Type B pancreatic cell (in vitro differentiated cells): ENCODE results near the gene UBE2Q2. TPM values are rescaled to one million over a fixed set of nuclear protein-coding genes. Genes with fewer than 3 reads are reported as not detected.

Experiments
- DNase-seq: peaks from one replicate; pipeline ENCODE4 v3.0.0; 2021; ENCODE audit warnings: mixed read lengths; ENCODE audit not compliant: unreplicated experiment; ENCODE audit errors: extremely low spot score
- H3K27ac Mint-ChIP-seq: 2 replicates; pipeline ENCODE4 v1.8.0; 2021; ENCODE audit warnings: mild to moderate bottlenecking, mixed read lengths
- H3K27me3 Mint-ChIP-seq: 2 replicates; pipeline ENCODE4 v1.8.0; 2021; ENCODE audit warnings: mixed read lengths
- H3K36me3 Mint-ChIP-seq: 2 replicates; pipeline ENCODE4 v1.8.0; 2021; ENCODE audit warnings: mixed read lengths
- H3K4me1 Mint-ChIP-seq: one replicate; pipeline ENCODE4 v1.8.0; 2021; ENCODE audit warnings: mixed read lengths; ENCODE audit not compliant: unreplicated experiment
- H3K4me3 Mint-ChIP-seq: 2 replicates; pipeline ENCODE4 v1.8.0; 2021; ENCODE audit warnings: mild to moderate bottlenecking, mixed read lengths
- H3K9me3 Mint-ChIP-seq: 2 replicates; pipeline ENCODE4 v1.8.0; 2021; ENCODE audit warnings: mixed read lengths
- CTCF ChIP-seq: fragments of 200-600 bp; sonication (generic); conservative IDR thresholded peaks from 2 replicates; pipeline ENCODE4 v1.5.0; 2021; ENCODE audit warnings: antibody characterized with exemption, mild to moderate bottlenecking
- total RNA-seq: library from RNA; stranded (reverse); gene quantifications from 2 replicates; pipeline ENCODE4 v1.2.1, GENCODE V29; 2021; ENCODE audit warnings: low replicate concordance

UBE2Q2 gene
- total RNA-seq, 1 donor from 2014 or later: 31.3 TPM

DNA sequence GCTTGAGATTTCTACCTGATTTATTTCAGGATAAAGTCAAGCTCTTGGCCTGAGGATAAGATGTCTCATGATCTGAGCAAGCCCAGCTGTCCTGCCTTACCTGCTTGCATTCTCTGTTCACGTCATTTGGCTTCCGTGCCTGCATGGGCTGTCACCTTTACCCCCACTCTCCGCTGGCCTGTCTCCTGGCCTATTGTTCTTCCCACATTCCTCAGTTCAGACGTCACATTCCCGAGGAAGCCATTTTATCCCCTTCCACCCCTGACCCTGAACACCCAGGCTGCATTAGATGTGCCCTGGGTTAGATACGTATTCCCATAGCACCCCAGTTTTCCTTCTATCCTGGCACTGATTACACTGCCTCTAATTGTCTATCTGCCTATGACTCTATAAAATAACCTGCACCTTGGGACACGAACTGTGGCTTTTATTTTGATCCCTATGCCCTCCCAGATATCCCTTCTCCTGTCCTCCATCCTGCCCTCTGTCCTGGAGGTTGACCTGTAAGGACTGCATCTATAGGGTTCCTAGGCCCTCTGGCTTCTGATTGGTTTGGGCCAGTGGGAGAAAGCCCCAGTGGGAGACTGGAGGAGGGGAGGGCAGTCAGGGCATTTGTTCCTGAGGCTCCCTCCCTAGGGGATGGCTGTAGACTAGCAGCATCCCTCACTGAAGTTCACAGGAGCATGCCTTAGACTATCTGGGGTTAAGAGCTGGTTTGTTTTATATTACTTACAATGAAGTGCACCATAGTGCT is 19.2 kb upstream of the UBE2Q2 start:
- no peak overlapping the region for H3K4me3 Mint-ChIP-seq
- no peak for TF ChIP-seq CTCF
- no peaks in the 10 kb centered on the region for H3K27me3 Mint-ChIP-seq
- no peaks in the 10 kb centered on the region for H3K9me3 Mint-ChIP-seq
- peaks cover 33% of the 10 kb centered on the region for H3K4me1 Mint-ChIP-seq
- no peak for DNase-seq
- H3K36me3 Mint-ChIP-seq: no peaks in the 10 kb centered on the region
- peak overlapping the region; percentile 70 for H3K27ac Mint-ChIP-seq

DNA sequence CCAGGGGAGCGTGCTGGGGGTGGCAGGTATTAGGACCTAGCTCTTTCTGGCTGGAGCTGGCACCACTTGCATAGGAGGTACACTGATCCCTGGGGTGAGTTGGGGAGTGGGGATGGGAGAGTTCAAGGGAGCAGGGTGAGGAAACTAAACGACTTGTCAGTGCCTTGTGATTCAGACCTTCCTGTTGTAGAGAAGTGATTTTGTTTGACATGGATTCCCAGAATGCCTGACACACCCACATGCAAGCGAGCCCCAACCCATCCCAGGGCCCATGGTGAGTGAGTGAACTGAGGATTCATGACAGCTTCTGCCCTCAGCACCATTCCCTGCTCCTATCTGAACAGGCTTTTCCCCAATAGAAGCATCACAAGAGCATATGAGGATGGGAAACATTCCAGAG is 15.6 kb upstream of the UBE2Q2 start:
- TF ChIP-seq CTCF: no peak
- Mint-ChIP-seq H3K4me1 (peaks cover 45% of the 10 kb centered on the region), H3K4me3 (no peak overlapping the region), H3K27me3 (no peaks in the 10 kb centered on the region), H3K36me3 (no peaks in the 10 kb centered on the region), H3K9me3 (no peaks in the 10 kb centered on the region), H3K27ac (peak overlapping the region; percentile 54)
- DNase-seq: no peak

- Mint-ChIP-seq H3K27ac (no peak overlapping the region), H3K9me3 (no peaks in the 10 kb centered on the region), H3K4me3 (no peak overlapping the region), H3K27me3 (no peaks in the 10 kb centered on the region), H3K4me1 (peaks cover 40% of the 10 kb centered on the region), H3K36me3 (no peaks in the 10 kb centered on the region)
- no peak for DNase-seq
- TF ChIP-seq CTCF: no peak
These were observed 14.8 kb upstream of the UBE2Q2 start for GRCh38 chr15:75828429-75828828.

DNA sequence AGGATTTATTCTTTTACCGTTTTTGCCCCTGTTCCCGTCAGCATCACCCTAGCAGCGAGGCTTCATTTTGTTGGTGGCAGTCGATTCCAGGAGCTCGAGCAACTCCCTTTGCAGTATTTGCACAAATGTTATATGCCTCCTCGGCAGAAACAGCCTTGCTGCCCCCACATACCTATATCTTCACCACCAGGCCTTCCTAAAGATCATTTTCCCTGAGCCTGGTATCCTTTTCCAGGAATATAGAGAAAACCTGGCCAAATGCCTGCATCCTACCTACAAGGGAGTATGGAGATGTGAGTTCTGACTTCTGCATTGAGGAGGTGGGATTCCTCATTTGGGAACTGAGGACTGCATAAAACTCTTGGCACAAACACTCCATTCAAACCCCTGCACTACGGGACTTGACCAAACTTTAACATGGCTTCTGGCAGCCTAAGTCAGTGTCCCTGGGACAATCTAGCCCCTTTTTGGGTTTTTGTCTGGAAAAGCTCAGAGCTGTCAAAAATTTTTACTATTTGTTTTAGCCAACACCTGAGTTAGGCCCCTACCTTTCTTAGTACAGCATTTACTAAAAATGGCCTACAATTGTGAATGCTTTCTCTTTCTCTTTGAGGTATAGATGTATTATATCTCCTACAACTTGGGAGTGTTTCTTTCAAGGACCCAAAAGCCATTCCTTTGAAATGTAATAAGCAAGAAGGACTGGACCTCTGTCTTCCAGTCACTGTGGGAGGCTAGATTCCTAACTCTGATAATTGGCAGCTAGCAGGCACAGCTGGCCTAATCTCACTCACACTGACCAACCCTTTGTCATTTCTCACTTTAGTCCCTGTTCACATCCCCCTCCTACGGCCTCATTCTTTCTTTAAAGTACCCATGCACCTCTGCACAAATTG is 12.1 kb upstream of the UBE2Q2 start:
- Mint-ChIP-seq H3K27me3 (no peaks in the 10 kb centered on the region), H3K9me3 (no peaks in the 10 kb centered on the region), H3K36me3 (no peaks in the 10 kb centered on the region), H3K4me1 (peaks cover 31% of the 10 kb centered on the region), H3K27ac (peak overlapping the region; percentile 47), H3K4me3 (no peak overlapping the region)
- no peak for DNase-seq
- no peak for TF ChIP-seq CTCF

GRCh38 chr15:75831806-75832102 is 11.5 kb upstream of the UBE2Q2 start:
- no peak for TF ChIP-seq CTCF
- H3K27me3 Mint-ChIP-seq: no peaks in the 10 kb centered on the region
- DNase-seq: no peak
- H3K4me3 Mint-ChIP-seq: no peak overlapping the region
- H3K27ac Mint-ChIP-seq: peak overlapping the region; percentile 47
- no peaks in the 10 kb centered on the region for H3K36me3 Mint-ChIP-seq
- H3K4me1 Mint-ChIP-seq: peaks cover 28% of the 10 kb centered on the region
- no peaks in the 10 kb centered on the region for H3K9me3 Mint-ChIP-seq
